C4-2B (cell line): ENCODE data around the gene USP37.

Experiments used
- H3K27ac ChIP-seq: fragments of 450-650 bp; 2 replicates; pipeline ENCODE4 v1.5.1; 2017
- CTCF ChIP-seq: fragments of 450-650 bp; conservative IDR thresholded peaks from 2 replicates; pipeline ENCODE4 v1.5.1; 2017; ENCODE audit warnings: mild to moderate bottlenecking
- ZFX ChIP-seq: fragments of 450-650 bp; IDR thresholded peaks from 2 replicates; pipeline ENCODE4 v1.6.1; 2017

Gene USP37

GRCh38 chr2:218582076-218582475 lies 13.9 kb upstream of the USP37 start:
- no peak overlapping the region for H3K27ac ChIP-seq
- TF ChIP-seq ZFX (no peak), CTCF (no peak)

GRCh38 chr2:218578272-218578877 lies 10.2 kb upstream of the USP37 start:
- no peak overlapping the region for H3K27ac ChIP-seq
- TF ChIP-seq CTCF (no peak), ZFX (no peak)

GRCh38 chr2:218577482-218578220 lies 9.5 kb upstream of the USP37 start:
- TF ChIP-seq CTCF = no peak
- no peak for TF ChIP-seq ZFX
- no peak overlapping the region for H3K27ac ChIP-seq

- no peak for TF ChIP-seq CTCF
- no peak for TF ChIP-seq ZFX
- H3K27ac ChIP-seq = no peak overlapping the region
Observed at GRCh38 chr2:218576854-218577253, 8.7 kb upstream of the USP37 start.

GRCh38 chr2:218570850-218571249 lies 2.7 kb upstream of the USP37 start:
- no peak for TF ChIP-seq CTCF
- no peak for TF ChIP-seq ZFX
- H3K27ac ChIP-seq = no peak overlapping the region

GRCh38 chr2:218569661-218570500 lies 1.7 kb upstream of the USP37 start:
- peak overlapping the region; percentile 88 for H3K27ac ChIP-seq
- TF ChIP-seq CTCF (no peak), ZFX (no peak)

GRCh38 chr2:218569038-218569431 lies 884 bp upstream of the USP37 start:
- peak overlapping the region; percentile 88 for H3K27ac ChIP-seq
- TF ChIP-seq ZFX (peak; percentile 94), CTCF (no peak)
